Measurements from ENCODE around the gene TCN1. TPM values are rescaled to one million over a fixed set of nuclear protein-coding genes. Genes with fewer than 3 reads are reported as not detected.
"Not testable (repeated sequence)": the region's sequence is repeated elsewhere in the genome, so short reads cannot be mapped to it uniquely, and the experiment has no call there.

TCN1 gene
- total RNA-seq, 1 donor from 2014 or later = not detected

- H3K36me3 ChIP-seq = no peaks in the 10 kb centered on the region
- H4K20me1 ChIP-seq (ENCODE audit: low read depth) = no peaks in the 10 kb centered on the region
- no peaks in the 10 kb centered on the region for H3K4me1 Mint-ChIP-seq
- H3K4me2 ChIP-seq = no peak overlapping the region
- H3K9me3 ChIP-seq (ENCODE audit: low read depth) = no peaks in the 10 kb centered on the region
- no peak for DNase-seq (ENCODE audit: low spot score)
- H3K79me2 ChIP-seq (ENCODE audit: low read depth) = no peaks in the 10 kb centered on the region
- no peak overlapping the region for H3K9ac ChIP-seq
- no peak overlapping the region for H3K4me3 ChIP-seq
- TF ChIP-seq CTCF (IDR thresholded peaks at IDR 0.05) (no peak), EZH2 (IDR thresholded peaks at IDR 0.05) (no peak)
- no peak overlapping the region for H3K27ac Mint-ChIP-seq
- H3K27ac ChIP-seq = no peak overlapping the region
- no peak overlapping the region for H3K4me3 Mint-ChIP-seq
- H2AFZ ChIP-seq (replicated peaks) = no peak overlapping the region
- H3K36me3 Mint-ChIP-seq = no peaks in the 10 kb centered on the region
- no peaks in the 10 kb centered on the region for H3K4me1 ChIP-seq
- no peaks in the 10 kb centered on the region for H3K9me3 Mint-ChIP-seq
- no peaks in the 10 kb centered on the region for H3K27me3 ChIP-seq
- no peaks in the 10 kb centered on the region for H3F3A ChIP-seq (ENCODE audit: low read depth)
- H3K27me3 Mint-ChIP-seq (ENCODE audit: insufficient read depth, low read depth) = no peaks in the 10 kb centered on the region
These were observed 17.2 kb downstream of the TCN1 start for GRCh38 chr11:59849129-59849528.

- not testable (repeated sequence) for H3K4me3 Mint-ChIP-seq; H3K36me3 ChIP-seq; H3K79me2 ChIP-seq (ENCODE audit: low read depth); H3K27ac ChIP-seq; H2AFZ ChIP-seq (replicated peaks); H3K4me3 ChIP-seq; H3K27me3 Mint-ChIP-seq (ENCODE audit: insufficient read depth, low read depth); H3K36me3 Mint-ChIP-seq; H3K9ac ChIP-seq; DNase-seq (ENCODE audit: low spot score); H3K27ac Mint-ChIP-seq; H3K9me3 Mint-ChIP-seq; H4K20me1 ChIP-seq (ENCODE audit: low read depth); H3K4me1 Mint-ChIP-seq; H3K4me1 ChIP-seq; H3K27me3 ChIP-seq; H3K9me3 ChIP-seq (ENCODE audit: low read depth); H3K4me2 ChIP-seq; H3F3A ChIP-seq (ENCODE audit: low read depth)
These were observed 17.8 kb downstream of the TCN1 start for GRCh38 chr11:59848439-59848838.

GRCh38 chr11:59847626-59848025 is 18.7 kb downstream of the TCN1 start:
- peaks cover 4% of the 10 kb centered on the region for H3K27me3 Mint-ChIP-seq (ENCODE audit: insufficient read depth, low read depth)
- no peaks in the 10 kb centered on the region for H3K9me3 Mint-ChIP-seq
- TF ChIP-seq EZH2 (IDR thresholded peaks at IDR 0.05) (no peak), EZH2phosphoT487 (IDR thresholded peaks at IDR 0.05) (no peak), CTCF (IDR thresholded peaks at IDR 0.05) (no peak)
- Histone ChIP-seq H3K27ac (no peak overlapping the region), H4K20me1 (ENCODE audit: low read depth) (no peaks in the 10 kb centered on the region), H3K36me3 (no peaks in the 10 kb centered on the region), H3K9me3 (ENCODE audit: low read depth) (no peaks in the 10 kb centered on the region), H3K4me1 (no peaks in the 10 kb centered on the region), H3K9ac (no peak overlapping the region), H2AFZ (replicated peaks) (no peak overlapping the region), H3K4me3 (no peak overlapping the region), H3K27me3 (no peaks in the 10 kb centered on the region), H3F3A (ENCODE audit: low read depth) (no peaks in the 10 kb centered on the region), H3K4me2 (no peak overlapping the region), H3K79me2 (ENCODE audit: low read depth) (no peaks in the 10 kb centered on the region)
- no peak overlapping the region for H3K4me3 Mint-ChIP-seq
- H3K36me3 Mint-ChIP-seq = no peaks in the 10 kb centered on the region
- no peak for DNase-seq (ENCODE audit: low spot score)
- H3K27ac Mint-ChIP-seq = no peak overlapping the region
- no peaks in the 10 kb centered on the region for H3K4me1 Mint-ChIP-seq

GRCh38 chr11:59846556-59846955 is 19.7 kb downstream of the TCN1 start:
- no peaks in the 10 kb centered on the region for H3K27me3 ChIP-seq
- H3K4me2 ChIP-seq = no peak overlapping the region
- TF ChIP-seq EZH2 (IDR thresholded peaks at IDR 0.05) (no peak), EZH2phosphoT487 (IDR thresholded peaks at IDR 0.05) (no peak), CTCF (IDR thresholded peaks at IDR 0.05) (no peak)
- H3K27me3 Mint-ChIP-seq (ENCODE audit: insufficient read depth, low read depth) = peaks cover 4% of the 10 kb centered on the region
- no peaks in the 10 kb centered on the region for H3K4me1 ChIP-seq
- H3K27ac ChIP-seq = no peak overlapping the region
- H3K9ac ChIP-seq = no peak overlapping the region
- no peaks in the 10 kb centered on the region for H3K79me2 ChIP-seq (ENCODE audit: low read depth)
- H3F3A ChIP-seq (ENCODE audit: low read depth) = no peaks in the 10 kb centered on the region
- no peaks in the 10 kb centered on the region for H3K36me3 Mint-ChIP-seq
- no peak for DNase-seq (ENCODE audit: low spot score)
- no peak overlapping the region for H3K27ac Mint-ChIP-seq
- H4K20me1 ChIP-seq (ENCODE audit: low read depth) = no peaks in the 10 kb centered on the region
- no peak overlapping the region for H3K4me3 Mint-ChIP-seq
- no peaks in the 10 kb centered on the region for H3K9me3 ChIP-seq (ENCODE audit: low read depth)
- H3K4me3 ChIP-seq = no peak overlapping the region
- no peaks in the 10 kb centered on the region for H3K9me3 Mint-ChIP-seq
- H2AFZ ChIP-seq (replicated peaks) = no peak overlapping the region
- H3K36me3 ChIP-seq = no peaks in the 10 kb centered on the region
- H3K4me1 Mint-ChIP-seq = no peaks in the 10 kb centered on the region
